Bone marrow (tissue), 2 donors: ENCODE measurements around the gene GPR176.
"Not testable (repeated sequence)": the region's sequence is repeated elsewhere in the genome, so short reads cannot be mapped to it uniquely, and the experiment has no call there.

ENCODE experiments used
- DNase-seq, 2 donors: peaks; one replicate each; lab custom pipeline; 2025; lab: John Stamatoyannopoulos, UW

The GPR176 gene

DNA sequence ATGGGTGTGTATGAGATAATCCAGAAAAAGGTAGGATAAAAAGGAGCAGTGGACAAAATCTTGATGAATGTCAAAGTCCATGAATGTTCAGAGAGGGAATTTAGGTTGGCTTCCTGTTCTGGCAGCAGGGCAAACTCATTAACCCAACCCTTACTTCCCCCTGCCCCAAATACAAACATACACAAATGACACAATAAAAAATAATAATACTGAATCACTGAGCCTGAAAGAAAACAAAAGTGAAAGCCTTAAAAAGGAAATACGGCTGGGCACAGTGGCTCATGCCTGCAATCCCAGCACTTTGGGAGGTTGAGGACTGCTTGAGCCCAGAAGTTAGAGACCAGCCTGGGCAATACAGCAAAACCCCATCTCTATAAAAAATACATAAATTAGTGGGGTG lies 62.9 kb downstream of the GPR176 start:
- no peak for DNase-seq

GRCh38 chr15:39856357-39856756 lies 63.7 kb downstream of the GPR176 start:
- DNase-seq = no peak

DNA sequence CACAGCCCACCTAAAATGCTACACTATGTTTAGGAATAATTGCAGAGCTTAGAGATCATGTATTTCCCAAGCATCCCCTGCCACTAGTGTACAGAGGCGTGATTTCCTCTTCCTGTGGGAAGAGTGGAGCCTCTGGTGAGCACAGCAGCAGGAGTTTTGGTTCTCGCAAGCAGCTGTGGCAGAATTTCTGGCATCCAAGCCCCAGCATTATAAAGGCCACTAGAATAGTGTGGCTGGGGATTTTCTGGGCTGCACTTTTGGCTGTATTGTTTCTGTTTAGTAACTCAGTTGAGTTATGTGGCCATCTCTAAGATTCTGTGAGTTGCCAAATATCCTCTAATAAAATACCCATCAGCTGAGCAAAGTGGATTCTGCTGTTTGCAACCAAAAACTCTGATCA lies 64.7 kb downstream of the GPR176 start:
- no peak for DNase-seq

- no peak for DNase-seq
Observed at GRCh38 chr15:39854161-39854560, 65.9 kb downstream of the GPR176 start.

GRCh38 chr15:39852250-39852649 lies 67.8 kb downstream of the GPR176 start:
- no peak for DNase-seq

- no peak for DNase-seq
Observed at GRCh38 chr15:39851500-39852092, 68.5 kb downstream of the GPR176 start.

DNA sequence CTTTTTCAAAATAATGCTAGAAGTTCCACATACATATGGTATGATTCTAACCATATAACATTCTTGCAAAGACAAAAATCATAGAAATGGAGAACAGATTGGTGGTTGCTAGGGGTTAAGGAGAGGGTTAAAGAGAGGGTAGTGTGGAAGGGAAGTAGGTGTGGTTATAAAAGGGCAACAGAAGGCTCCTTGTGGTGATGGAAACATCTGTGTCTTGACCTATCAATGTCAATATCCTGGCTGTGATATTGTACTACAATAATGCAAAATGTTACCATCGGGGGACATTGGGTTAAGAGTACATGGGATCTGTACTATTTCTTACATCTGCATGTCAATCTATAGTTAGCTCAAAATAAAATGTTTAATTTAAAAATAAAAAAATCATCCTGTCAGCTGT lies 69.6 kb downstream of the GPR176 start:
- DNase-seq = no peak

DNA sequence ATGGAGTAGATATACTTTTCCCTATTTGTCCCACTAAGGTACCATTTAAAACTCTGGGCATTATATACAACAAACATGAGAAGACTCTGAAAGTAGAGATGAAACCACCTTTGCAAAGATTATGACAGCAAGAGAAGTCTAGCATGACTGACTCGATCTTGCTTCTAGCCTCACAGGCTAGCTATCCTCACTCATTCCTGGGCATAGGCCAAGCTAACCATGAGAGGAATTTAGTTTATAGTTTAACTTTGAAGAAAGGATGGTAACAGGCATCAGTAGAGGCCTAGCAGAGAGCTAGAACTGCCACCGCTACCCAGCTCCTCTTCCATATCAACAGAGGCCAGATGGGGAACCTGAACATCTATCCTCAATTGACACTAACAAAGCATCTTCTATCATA lies 74.0 kb downstream of the GPR176 start:
- DNase-seq = no peak

DNA sequence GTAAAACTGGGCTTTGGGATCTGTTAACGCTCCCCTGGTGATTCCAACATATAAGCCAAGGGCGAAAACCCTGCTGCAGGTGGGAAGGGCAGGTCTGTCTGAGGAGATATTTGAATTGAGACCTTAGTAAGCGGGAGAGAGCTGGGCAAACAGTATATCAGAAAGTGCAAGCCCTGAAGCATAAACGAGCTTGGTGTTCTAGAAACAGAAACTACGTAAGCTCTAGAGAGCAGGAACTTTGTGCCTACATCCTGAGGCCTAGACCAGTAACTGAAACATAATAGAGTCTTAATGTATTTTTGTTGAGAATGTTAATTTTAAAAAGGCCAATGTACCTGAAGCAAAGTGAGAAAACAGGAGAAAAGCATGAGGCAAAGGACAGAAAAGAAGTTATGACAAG lies 74.5 kb downstream of the GPR176 start:
- DNase-seq = no peak

- no peak for DNase-seq
Observed at GRCh38 chr15:39843565-39843964, 76.5 kb downstream of the GPR176 start.

DNA sequence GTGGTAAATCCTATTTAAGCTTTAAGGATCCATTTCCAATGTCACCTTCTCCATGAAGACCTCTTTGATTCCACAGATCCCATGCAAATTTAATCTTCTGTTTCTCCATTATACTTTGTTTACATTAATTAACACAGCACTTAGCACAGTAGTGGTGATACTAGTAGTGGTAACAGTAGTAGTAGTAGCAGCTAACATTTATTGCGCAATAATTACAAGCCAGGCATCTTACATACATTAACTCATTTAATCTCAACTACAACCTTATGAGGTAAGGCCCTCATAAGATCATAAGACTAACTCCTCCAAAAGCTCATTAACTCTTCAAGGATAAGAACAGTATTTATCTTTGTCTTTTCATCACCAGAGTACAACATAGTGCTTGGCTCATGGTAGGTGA lies 82.6 kb downstream of the GPR176 start:
- DNase-seq = no peak

GRCh38 chr15:39835550-39835949 lies 84.5 kb downstream of the GPR176 start:
- no peak for DNase-seq

DNA sequence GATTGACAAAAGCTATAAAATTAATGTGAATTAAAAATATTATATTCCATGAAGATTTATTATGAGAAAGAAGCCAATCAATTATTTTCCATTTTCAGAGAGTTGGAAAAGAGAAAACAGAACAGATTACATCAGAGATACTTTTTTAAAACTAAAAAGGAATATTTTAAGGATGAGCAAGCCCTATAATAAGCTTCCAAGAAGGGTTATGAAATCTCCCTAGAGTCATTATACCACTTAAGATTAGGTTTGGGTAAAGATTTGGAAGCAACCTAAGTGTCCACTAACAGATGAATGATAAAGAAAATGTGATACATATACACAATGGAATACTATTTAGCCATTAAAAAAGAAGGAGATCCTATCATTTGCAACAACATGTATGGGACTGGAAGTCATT lies 85.8 kb downstream of the GPR176 start:
- DNase-seq = no peak

- DNase-seq = no peak
Observed at GRCh38 chr15:39833515-39833981, 86.5 kb downstream of the GPR176 start.

- no peak for DNase-seq
Observed at GRCh38 chr15:39830166-39830565, 89.9 kb downstream of the GPR176 start.

DNA sequence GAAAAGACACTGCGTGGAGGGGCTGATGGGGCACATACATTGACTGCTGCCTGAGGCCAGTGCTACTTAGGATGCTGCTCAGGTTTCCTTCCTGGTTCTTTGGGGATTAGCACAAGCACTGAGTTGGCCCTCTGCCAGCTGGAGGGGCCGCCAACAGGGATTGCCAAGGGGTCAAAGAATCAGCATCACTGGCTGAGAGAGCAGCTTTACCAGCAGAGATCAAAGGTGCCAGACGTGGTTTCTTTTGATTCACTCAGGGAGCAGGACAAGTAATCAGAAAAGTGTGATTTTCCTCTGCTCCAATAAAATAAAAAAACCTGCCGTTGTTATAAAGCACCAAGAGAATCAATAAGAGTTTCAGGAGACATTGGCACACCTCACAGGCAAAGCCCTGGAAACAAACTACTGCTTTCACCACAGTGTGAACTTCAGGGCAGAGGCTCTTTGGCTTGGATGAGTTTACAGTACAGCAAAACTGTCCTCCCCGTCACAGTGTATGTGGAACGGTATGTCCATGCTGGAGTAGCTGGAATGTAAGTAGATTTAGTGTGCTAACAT lies 91.6 kb downstream of the GPR176 start:
- no peak for DNase-seq

DNA sequence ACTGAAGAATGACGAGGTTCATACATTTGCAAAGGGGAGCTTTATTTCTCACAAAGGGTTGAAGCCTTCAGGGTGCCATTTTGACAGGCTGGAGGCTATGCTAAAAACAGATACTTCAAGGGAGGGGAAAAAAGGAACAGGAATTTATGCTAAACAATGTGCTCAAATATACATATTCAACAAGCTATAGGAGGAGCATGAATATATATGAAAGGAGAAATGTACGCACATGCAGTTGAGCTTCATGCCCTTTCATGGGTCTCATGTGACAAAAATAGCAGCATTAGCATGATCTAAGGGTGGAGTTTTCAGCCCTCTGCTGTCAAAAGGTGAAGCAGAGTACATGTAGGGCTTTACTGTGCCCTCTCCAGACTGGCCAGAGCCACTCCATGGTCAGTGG lies 93.1 kb downstream of the GPR176 start:
- DNase-seq = no peak

DNA sequence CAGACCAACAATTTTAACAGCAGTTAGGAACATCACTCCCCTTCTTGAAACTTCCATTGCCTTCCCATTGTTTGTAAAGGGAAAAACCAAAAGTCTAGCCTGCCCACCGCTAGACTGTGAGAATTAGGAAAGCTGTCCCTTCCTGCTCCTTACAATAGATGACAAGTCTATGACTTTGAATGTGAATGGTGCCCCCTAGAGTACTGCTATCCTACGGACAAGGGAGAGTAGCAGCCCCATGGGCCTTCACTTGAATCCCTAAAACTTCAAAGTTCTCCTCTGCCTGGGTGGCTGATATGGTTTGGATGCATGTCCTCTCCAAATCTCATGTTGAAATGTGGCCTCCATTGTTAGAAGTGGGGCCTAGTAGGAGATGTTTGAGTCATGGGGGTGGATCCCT lies 96.4 kb downstream of the GPR176 start:
- DNase-seq = no peak

DNA sequence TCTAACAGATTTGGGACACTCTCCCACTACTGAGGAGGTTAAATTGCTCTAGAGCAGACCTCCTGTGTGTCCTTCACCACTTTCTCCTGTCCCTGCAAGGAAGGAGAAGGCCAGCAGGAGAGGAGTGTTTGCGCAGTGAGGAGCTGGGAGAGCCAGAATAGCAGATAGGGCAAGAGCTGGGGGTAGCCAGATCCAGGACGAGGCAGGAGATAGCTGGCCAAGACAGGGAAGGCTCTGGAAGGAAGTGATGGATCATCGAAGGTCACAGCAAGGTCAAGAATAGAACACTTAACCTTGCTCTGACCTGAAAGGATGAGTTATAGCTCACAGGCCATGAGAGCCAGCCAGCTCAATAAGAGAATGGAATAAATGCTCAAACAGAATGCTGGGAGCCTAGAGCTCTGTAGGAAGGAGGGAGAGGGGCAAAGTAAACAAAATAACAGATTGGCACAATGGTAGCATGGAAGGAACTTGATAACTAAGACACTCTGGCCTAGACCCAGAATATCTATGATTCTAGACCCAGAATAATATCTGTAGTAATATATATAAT lies 99.9 kb downstream of the GPR176 start:
- DNase-seq = no peak

- DNase-seq = no peak
Observed at GRCh38 chr15:39819533-39819932, 100.5 kb downstream of the GPR176 start.

GRCh38 chr15:39817892-39818291 lies 102.2 kb downstream of the GPR176 start:
- DNase-seq = no peak

GRCh38 chr15:39814489-39814888 lies 105.6 kb downstream of the GPR176 start:
- no peak for DNase-seq

- not testable (repeated sequence) for DNase-seq
Observed at GRCh38 chr15:39812651-39813050, 107.4 kb downstream of the GPR176 start.

DNA sequence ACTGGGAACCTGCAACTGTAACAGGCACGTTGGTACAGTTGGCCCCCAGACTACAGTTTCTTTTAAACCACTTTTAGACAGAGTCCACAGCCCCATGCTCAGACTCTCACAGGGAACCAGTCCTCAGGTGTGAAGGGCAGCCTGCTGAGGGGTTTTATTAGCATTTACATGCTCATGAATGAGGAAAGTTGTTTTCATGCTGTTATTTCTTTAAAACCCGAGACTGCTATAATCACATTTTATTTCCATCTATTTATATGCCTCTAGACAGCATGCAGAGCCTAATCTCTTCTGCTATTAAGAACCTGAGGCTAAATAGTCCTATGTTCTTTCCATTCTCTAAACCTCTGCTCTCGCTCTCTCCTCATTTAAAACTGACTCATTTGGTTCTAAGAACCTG lies 111.2 kb downstream of the GPR176 start:
- no peak for DNase-seq
